Caco-2 (cell line): ENCODE measurements around the gene FAM174C. TPM values are rescaled to one million over a fixed set of nuclear protein-coding genes. Genes with fewer than 3 reads are reported as not detected.
A peak's percentile ranks its signal among the peaks of the same experiment; 100 is the strongest.

ENCODE experiments used
- BruUV-seq: library from RNA; stranded (reverse); fragments of 400-500 nt; replicated peaks from 2 replicates; lab custom pipeline; 2021; lab: Mats Ljungman, UMichigan
- CTCF ChIA-PET: fragments of 300-600 bp; sonication (Branson Sonifier 250); formaldehyde crosslinking; loops from one replicate; lab custom pipeline; 2022; ENCODE audit warnings: antibody characterized with exemption; lab: Charles Lee
- POLR2A ChIA-PET: fragments of 300-600 bp; sonication (Branson Sonifier 250); formaldehyde crosslinking; loops from one replicate; lab custom pipeline; 2022; ENCODE audit warnings: antibody characterized with exemption; lab: Charles Lee
- DNase-seq, 2 experiments: peaks; one replicate each; pipeline versions ENCODE4 v3.0.0 to v3.0.0-alpha.2; 2020 to 2022
- H3K27me3 ChIP-seq: replicated peaks from 2 replicates; pipeline ENCODE4 v1.6.0; 2011; ENCODE audit warnings: low read length; ENCODE audit not compliant: control insufficient read depth, insufficient read depth
- H3K36me3 ChIP-seq: 2 replicates; pipeline ENCODE4 v1.5.1; 2011; ENCODE audit warnings: low read length; ENCODE audit not compliant: control insufficient read depth, insufficient read depth
- H3K4me1 ChIP-seq: fragments of 250-450 bp; sonication (Bioruptor Pico); 2 replicates; pipeline ENCODE4 v1.5.1; 2020; ENCODE audit warnings: mild to moderate bottlenecking
- H3K4me3 ChIP-seq: 2 replicates; pipeline ENCODE4 v1.5.1; 2011; ENCODE audit warnings: low read depth, mild to moderate bottlenecking, control low read depth, low read length
- H3K9me3 ChIP-seq: fragments of 250-450 bp; sonication (Bioruptor Pico); 2 replicates; pipeline ENCODE4 v1.5.1; 2020; ENCODE audit warnings: mild to moderate bottlenecking, moderate library complexity
- H3K27ac Mint-ChIP-seq: one replicate; pipeline ENCODE4 v1.8.0; 2022; ENCODE audit warnings: mixed read lengths; ENCODE audit not compliant: unreplicated experiment
- H3K27me3 Mint-ChIP-seq: one replicate; pipeline ENCODE4 v1.8.0; 2022; ENCODE audit warnings: mixed read lengths; ENCODE audit not compliant: insufficient read depth, unreplicated experiment
- H3K36me3 Mint-ChIP-seq: one replicate; pipeline ENCODE4 v1.8.0; 2022; ENCODE audit warnings: mild to moderate bottlenecking, mixed read lengths; ENCODE audit not compliant: insufficient read depth, unreplicated experiment
- H3K4me1 Mint-ChIP-seq: one replicate; pipeline ENCODE4 v1.8.0; 2022; ENCODE audit warnings: low read depth, mixed read lengths; ENCODE audit not compliant: unreplicated experiment
- H3K4me3 Mint-ChIP-seq: one replicate; pipeline ENCODE4 v1.8.0; 2022; ENCODE audit warnings: mild to moderate bottlenecking, moderate library complexity, mixed read lengths; ENCODE audit not compliant: unreplicated experiment
- H3K9me3 Mint-ChIP-seq: one replicate; pipeline ENCODE4 v1.8.0; 2022; ENCODE audit warnings: mixed read lengths; ENCODE audit not compliant: unreplicated experiment
- intact Hi-C: fragments of 100-400 bp; cut with micrococcal nuclease; formaldehyde crosslinking; loops from one replicate; pipeline ENCODE4 v1.10.0; 2022; ENCODE audit not compliant: unreplicated experiment
- total RNA-seq: library from RNA; stranded (reverse); gene quantifications from 2 replicates; pipeline ENCODE4 v1.2.3, GENCODE V29; 2022
- TF ChIP-seq, protein P1 (sequence below), 2 experiments: fragments of 200-600 bp in 1 of 2; IDR thresholded peaks; 1 replicate in 1 of 2; 2 replicates in 1 of 2; pipeline versions ENCODE4 v1.5.1 to v1.8.0; 2011 to 2022; ENCODE audit warnings: antibody characterized with exemption in 1 of 2, control low read depth in 1 of 2, inconsistent platforms in 1 of 2, low read depth in 1 of 2, low read length in 1 of 2, mild to moderate bottlenecking in 1 of 2, moderate library complexity in 1 of 2; ENCODE audit not compliant: insufficient read depth in 1 of 2, severe bottlenecking in 1 of 2, unreplicated experiment in 1 of 2

FAM174C gene
- total RNA-seq, 1 experiment from 2014 or later = 51.0 TPM

DNA sequence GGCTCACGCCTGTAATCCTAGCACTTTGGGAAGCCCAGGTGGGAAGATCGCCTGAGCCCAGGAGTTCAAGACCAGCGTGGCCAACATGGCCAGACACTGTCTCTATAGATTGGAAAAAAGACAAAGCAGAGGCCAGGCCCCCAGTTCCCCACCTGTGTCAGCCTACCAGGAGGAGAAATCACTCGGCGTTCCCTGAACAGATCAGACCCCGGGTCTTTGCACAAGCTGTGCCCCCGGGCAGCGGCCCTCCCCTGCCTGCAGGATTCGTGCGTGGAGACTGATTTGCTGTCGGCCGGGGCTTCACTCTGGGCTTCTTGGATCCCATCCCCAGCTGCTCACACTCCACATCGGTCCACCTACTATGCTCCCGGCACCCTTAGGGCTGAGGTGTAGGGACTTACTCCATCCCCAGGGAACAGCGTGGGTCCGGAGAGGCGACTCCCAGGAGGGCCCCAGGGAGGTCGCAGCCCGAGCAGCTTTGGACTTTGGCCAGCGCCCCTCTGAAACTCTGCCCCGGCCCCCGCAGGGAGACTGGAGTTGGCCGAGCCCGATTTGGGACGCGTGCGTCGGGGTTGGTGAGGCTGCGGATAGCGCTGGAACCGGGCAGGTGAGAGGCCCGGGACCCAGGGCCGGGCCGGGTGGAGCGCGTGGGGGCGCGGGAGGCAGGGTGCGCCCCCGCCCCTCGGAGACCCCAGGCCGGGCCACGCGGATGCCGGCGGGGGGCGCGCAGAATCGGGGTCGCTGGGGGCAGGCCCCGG lies 9.8 kb downstream of the FAM174C start:
- Mint-ChIP-seq H3K27me3 (no peaks in the 10 kb centered on the region), H3K4me1 (peaks cover 12% of the 10 kb centered on the region), H3K27ac (peak overlapping the region; percentile 84), H3K36me3 (peaks cover 13% of the 10 kb centered on the region), H3K9me3 (no peaks in the 10 kb centered on the region), H3K4me3 (peak overlapping the region; percentile 71)
- no TSS peak for BruUV-seq
- no peaks in the 10 kb centered on the region for H3K27me3 ChIP-seq
- peak overlapping the region; percentile 24 for H3K4me3 ChIP-seq
- intact Hi-C loops = loop anchor here (1.0 kb wide), 1 partner anchor 23 kb away; no protein-coding TSS in a partner anchor
- no peaks in the 10 kb centered on the region for H3K9me3 ChIP-seq
- ChIA-PET POLR2A (interaction anchor here (2.1 to 2.2 kb wide), 2 partner anchors 10 to 16 kb away, joined by 9 to 11 read pairs; partner anchors contain the start of genes CIRBP and FAM174C), CTCF (interaction anchor here (1.0 to 1.1 kb wide), 2 partner anchors 31 to 41 kb away, joined by 4 to 5 read pairs; no protein-coding TSS in a partner anchor)
- no peak for DNase-seq
- H3K4me1 ChIP-seq = peaks cover 41% of the 10 kb centered on the region
- no peaks in the 10 kb centered on the region; the same call in 1 of the 2 replicates for H3K36me3 ChIP-seq
- TF ChIP-seq, protein P1, sequence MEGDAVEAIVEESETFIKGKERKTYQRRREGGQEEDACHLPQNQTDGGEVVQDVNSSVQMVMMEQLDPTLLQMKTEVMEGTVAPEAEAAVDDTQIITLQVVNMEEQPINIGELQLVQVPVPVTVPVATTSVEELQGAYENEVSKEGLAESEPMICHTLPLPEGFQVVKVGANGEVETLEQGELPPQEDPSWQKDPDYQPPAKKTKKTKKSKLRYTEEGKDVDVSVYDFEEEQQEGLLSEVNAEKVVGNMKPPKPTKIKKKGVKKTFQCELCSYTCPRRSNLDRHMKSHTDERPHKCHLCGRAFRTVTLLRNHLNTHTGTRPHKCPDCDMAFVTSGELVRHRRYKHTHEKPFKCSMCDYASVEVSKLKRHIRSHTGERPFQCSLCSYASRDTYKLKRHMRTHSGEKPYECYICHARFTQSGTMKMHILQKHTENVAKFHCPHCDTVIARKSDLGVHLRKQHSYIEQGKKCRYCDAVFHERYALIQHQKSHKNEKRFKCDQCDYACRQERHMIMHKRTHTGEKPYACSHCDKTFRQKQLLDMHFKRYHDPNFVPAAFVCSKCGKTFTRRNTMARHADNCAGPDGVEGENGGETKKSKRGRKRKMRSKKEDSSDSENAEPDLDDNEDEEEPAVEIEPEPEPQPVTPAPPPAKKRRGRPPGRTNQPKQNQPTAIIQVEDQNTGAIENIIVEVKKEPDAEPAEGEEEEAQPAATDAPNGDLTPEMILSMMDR (IDR thresholded peaks at IDR 0.05; ENCODE audit: insufficient read depth in 1 of 2, low read depth in 1 of 2, low read length in 1 of 2, severe bottlenecking in 1 of 2, unreplicated experiment in 1 of 2) = no peak

DNA sequence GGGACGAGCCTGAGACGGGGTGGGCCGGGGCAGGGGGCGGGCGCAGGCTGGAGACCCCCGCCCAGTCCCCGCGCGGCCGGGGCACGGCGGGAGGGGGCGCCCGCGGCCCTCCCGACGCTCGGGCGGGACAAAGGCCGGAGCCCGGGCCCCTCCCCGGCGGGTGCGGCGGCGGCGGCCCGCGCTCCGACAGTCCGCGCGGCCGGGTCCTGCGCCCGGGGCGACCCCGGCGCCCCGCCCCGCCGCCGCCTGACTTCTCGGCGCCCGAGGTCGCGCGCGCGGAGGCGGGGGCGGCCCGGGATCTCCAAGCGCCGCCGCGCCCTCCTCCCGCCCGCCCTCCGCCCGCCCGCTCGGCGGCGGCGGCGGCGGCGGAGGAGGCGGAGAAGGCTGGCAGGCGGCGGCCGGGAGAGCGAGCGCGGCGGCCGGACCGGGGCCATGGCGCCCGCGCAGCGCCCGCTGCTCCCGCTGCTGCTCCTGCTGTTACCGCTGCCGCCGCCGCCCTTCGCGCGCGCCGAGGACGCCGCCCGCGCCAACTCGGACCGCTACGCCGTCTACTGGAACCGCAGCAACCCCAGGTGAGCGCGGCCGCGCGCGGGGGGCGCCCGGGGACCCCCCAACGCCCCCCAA lies 10.5 kb downstream of the FAM174C start, which contains the start of gene EFNA2:
Gene EFNA2, plus strand, starts transcription at position 137 of the 624 bp plus-strand sequence. Its CDS starts 296 bp downstream, at position 433.
- Mint-ChIP-seq H3K36me3 (peaks cover 13% of the 10 kb centered on the region), H3K27ac (peak within 1 kb of the TSS; percentile 84), H3K9me3 (no peaks in the 10 kb centered on the region), H3K4me1 (peaks cover 8% of the 10 kb centered on the region), H3K4me3 (peak within 1 kb of the TSS; percentile 80), H3K27me3 (no peaks in the 10 kb centered on the region)
- Histone ChIP-seq H3K9me3 (no peaks in the 10 kb centered on the region), H3K27me3 (no peaks in the 10 kb centered on the region), H3K4me3 (peak within 1 kb of the TSS; percentile 72), H3K4me1 (peaks cover 43% of the 10 kb centered on the region), H3K36me3 (no peaks in the 10 kb centered on the region)
- ChIA-PET CTCF (no interaction called here), POLR2A (interaction anchor here (2.1 kb wide), 1 partner anchor 17 kb away, joined by 11 read pairs; the partner anchor contains the start of gene CIRBP)
- no peak for DNase-seq
- no TSS peak for BruUV-seq
- TF ChIP-seq, protein P1 (IDR thresholded peaks at IDR 0.05; ENCODE audit: insufficient read depth in 1 of 2, low read depth in 1 of 2, low read length in 1 of 2, severe bottlenecking in 1 of 2, unreplicated experiment in 1 of 2) = no peak
- intact Hi-C loops = no loop called here
